Mesendoderm (in vitro differentiated cells): ENCODE data around the gene CISTR.
A peak's percentile ranks its signal among the peaks of the same experiment; 100 is the strongest.

Experiments used
- DNase-seq: peaks from one replicate; pipeline ENCODE4 v3.0.0; 2013
- H2AK5ac ChIP-seq: 2 replicates; pipeline ENCODE4 v1.6.1; 2013; ENCODE audit warnings: low read length, inconsistent platforms
- H2BK120ac ChIP-seq: 2 replicates; pipeline ENCODE4 v1.6.1; 2013; ENCODE audit warnings: low read depth, mild to moderate bottlenecking, low read length, moderate library complexity, mixed read lengths
- H2BK15ac ChIP-seq: replicated peaks from 2 replicates; pipeline ENCODE4 v1.6.1; 2013; ENCODE audit warnings: low read depth, mild to moderate bottlenecking, moderate library complexity
- H2BK5ac ChIP-seq: 2 replicates; pipeline ENCODE4 v1.6.1; 2013; ENCODE audit warnings: low read length, inconsistent platforms
- H3K18ac ChIP-seq: 2 replicates; pipeline ENCODE4 v1.6.1; 2013; ENCODE audit warnings: mild to moderate bottlenecking, low read length, mixed read lengths
- H3K23ac ChIP-seq: one replicate; pipeline ENCODE4 v1.6.1; 2013; ENCODE audit warnings: low read length
- H3K27ac ChIP-seq: 2 replicates; pipeline ENCODE4 v1.5.1; 2013; ENCODE audit warnings: low read depth, mild to moderate bottlenecking, inconsistent platforms, low read length, moderate library complexity
- H3K27me3 ChIP-seq: 2 replicates; pipeline ENCODE4 v1.6.1; 2013; ENCODE audit warnings: low read length, control low read depth, mild to moderate bottlenecking, inconsistent platforms; ENCODE audit not compliant: insufficient read depth, poor library complexity
- H3K36me3 ChIP-seq: 2 replicates; pipeline ENCODE4 v1.6.1; 2013; ENCODE audit warnings: low read length, inconsistent platforms; ENCODE audit not compliant: control insufficient read depth, insufficient read depth
- H3K4ac ChIP-seq: one replicate; pipeline ENCODE4 v1.6.1; 2013; ENCODE audit warnings: low read depth, mild to moderate bottlenecking, low read length, moderate library complexity
- H3K4me1 ChIP-seq: 2 replicates; pipeline ENCODE4 v1.6.1; 2013; ENCODE audit warnings: low read depth, low read length, inconsistent platforms; ENCODE audit not compliant: control insufficient read depth
- H3K4me2 ChIP-seq: 2 replicates; pipeline ENCODE4 v1.6.1; 2013; ENCODE audit warnings: low read length
- H3K4me3 ChIP-seq: 2 replicates; pipeline ENCODE4 v1.5.1; 2013; ENCODE audit warnings: mild to moderate bottlenecking, low read length
- H3K56ac ChIP-seq: one replicate; pipeline ENCODE4 v1.6.1; 2013; ENCODE audit warnings: low read length
- H3K79me1 ChIP-seq: 2 replicates; pipeline ENCODE4 v1.6.1; 2013; ENCODE audit warnings: low read length, inconsistent platforms
- H3K79me2 ChIP-seq: 2 replicates; pipeline ENCODE4 v1.6.1; 2013; ENCODE audit warnings: mild to moderate bottlenecking, low read length; ENCODE audit not compliant: control insufficient read depth, insufficient read depth
- H3K9ac ChIP-seq: 2 replicates; pipeline ENCODE4 v1.6.1; 2013; ENCODE audit warnings: low read length, inconsistent platforms
- H4K5ac ChIP-seq: one replicate; pipeline ENCODE4 v1.6.1; 2013; ENCODE audit warnings: low read length
- H4K8ac ChIP-seq: one replicate; pipeline ENCODE4 v1.6.1; 2013; ENCODE audit warnings: low read depth, mild to moderate bottlenecking, control low read depth, low read length, moderate library complexity
- WGBS: extraction: QIAGEN DNeasy Blood & Tissue Kit; methylation state at CpG from one replicate; pipeline ENCODE4 v1.1.7; 2013; ENCODE audit warnings: low lambda C conversion rate, missing lambda C conversion rate; ENCODE audit not compliant: insufficient coverage; ENCODE audit errors: extremely low coverage; 5-methylcytosine and 5-hydroxymethylcytosine counted together

CISTR gene

DNA sequence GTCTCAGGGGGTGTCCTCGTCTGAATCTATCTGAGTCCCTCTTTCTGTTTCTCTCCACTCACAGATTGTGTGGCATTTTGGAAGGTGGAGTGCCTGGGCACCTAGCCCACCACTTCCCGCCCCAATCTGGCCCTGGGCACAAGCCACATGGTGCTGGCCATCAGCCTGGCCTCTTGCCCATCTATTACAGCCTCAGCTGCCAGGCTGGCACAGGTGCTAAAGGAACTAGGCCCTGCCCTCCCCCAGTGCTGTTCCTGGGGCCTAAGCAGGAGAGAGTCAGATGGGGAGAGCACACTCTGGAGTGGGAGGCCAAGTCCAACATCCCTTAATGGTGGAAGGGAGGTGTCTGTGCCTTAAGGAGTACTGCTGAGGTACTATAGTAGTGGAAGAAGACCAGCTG is 16.2 kb downstream of the CISTR start:
- no peak overlapping the region for H2BK120ac ChIP-seq
- H3K36me3 ChIP-seq: no peaks in the 10 kb centered on the region
- no peaks in the 10 kb centered on the region for H3K4me1 ChIP-seq
- H2BK15ac ChIP-seq: no peak overlapping the region
- no peaks in the 10 kb centered on the region for H3K79me1 ChIP-seq
- no peak overlapping the region for H4K5ac ChIP-seq
- no peaks in the 10 kb centered on the region for H3K79me2 ChIP-seq
- H3K27ac ChIP-seq: no peak overlapping the region
- H3K4ac ChIP-seq: no peak overlapping the region
- no peak overlapping the region for H3K23ac ChIP-seq
- DNase-seq: no peak
- no peak overlapping the region for H3K56ac ChIP-seq
- H3K4me3 ChIP-seq: no peak overlapping the region
- no peak overlapping the region for H2AK5ac ChIP-seq
- no CpG with 5 or more reads among the region's 2 CpGs for WGBS
- H2BK5ac ChIP-seq: no peak overlapping the region
- H3K9ac ChIP-seq: no peak overlapping the region
- peaks cover 26% of the 10 kb centered on the region for H3K27me3 ChIP-seq
- no peak overlapping the region for H3K18ac ChIP-seq
- H3K4me2 ChIP-seq: no peak overlapping the region
- no peak overlapping the region for H4K8ac ChIP-seq

DNA sequence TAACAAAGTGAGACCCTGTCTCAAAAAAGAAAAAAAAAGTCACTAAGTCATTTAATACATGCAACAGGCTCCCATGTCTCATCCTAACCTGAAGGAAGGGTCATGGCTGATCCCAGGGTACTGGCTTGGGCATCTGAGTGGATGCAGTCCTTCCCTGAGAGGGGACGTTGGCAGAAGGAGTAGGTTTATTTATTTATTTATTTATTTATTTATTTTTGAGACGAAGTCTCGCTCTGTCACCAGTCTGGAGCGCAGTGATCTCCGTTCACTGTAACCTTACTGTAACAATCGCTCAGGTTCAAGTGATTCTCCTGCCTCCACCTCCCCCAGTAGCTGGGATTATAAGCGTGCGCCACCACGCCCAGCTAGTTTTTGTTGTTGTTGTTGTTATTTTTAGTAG is 17.4 kb downstream of the CISTR start:
- DNase-seq: no peak
- Histone ChIP-seq H4K5ac (no peak overlapping the region), H3K79me2 (no peaks in the 10 kb centered on the region), H3K79me1 (no peaks in the 10 kb centered on the region), H3K27me3 (peaks cover 19% of the 10 kb centered on the region), H2BK120ac (no peak overlapping the region), H3K56ac (no peak overlapping the region), H3K4me3 (no peak overlapping the region), H3K4me2 (no peak overlapping the region), H3K9ac (no peak overlapping the region), H2BK15ac (no peak overlapping the region), H2BK5ac (no peak overlapping the region), H3K4me1 (no peaks in the 10 kb centered on the region), H2AK5ac (no peak overlapping the region), H3K18ac (no peak overlapping the region), H3K36me3 (no peaks in the 10 kb centered on the region), H3K23ac (no peak overlapping the region), H4K8ac (no peak overlapping the region), H3K27ac (no peak overlapping the region), H3K4ac (no peak overlapping the region)
- WGBS: no CpG with 5 or more reads among the region's 9 CpGs

DNA sequence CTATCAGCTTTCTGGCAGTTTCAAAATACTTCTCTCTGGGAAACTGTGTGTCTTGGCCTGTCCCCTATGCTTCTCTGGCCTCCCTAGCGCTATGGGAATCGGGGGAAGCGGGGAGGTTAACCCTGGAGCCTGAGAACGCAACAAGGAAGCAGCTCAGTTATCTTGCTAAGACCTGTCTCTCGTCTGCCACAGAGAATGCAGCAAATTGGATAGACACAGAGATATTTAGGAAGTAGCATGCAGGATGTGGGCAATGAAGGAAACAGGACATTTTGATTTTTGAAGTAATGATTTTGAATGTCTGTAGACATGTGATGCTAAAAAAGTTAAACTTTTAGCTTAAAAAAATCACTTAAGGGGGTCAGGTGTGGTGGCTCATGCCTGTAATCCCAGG is 18.0 kb downstream of the CISTR start:
- Histone ChIP-seq H3K23ac (no peak overlapping the region), H3K18ac (no peak overlapping the region), H2BK5ac (no peak overlapping the region), H3K4ac (no peak overlapping the region), H4K5ac (no peak overlapping the region), H3K27me3 (peaks cover 13% of the 10 kb centered on the region), H2AK5ac (no peak overlapping the region), H3K56ac (no peak overlapping the region), H2BK15ac (no peak overlapping the region), H3K79me1 (no peaks in the 10 kb centered on the region), H3K4me3 (no peak overlapping the region), H3K4me2 (no peak overlapping the region), H3K9ac (no peak overlapping the region), H2BK120ac (no peak overlapping the region), H4K8ac (no peak overlapping the region), H3K27ac (no peak overlapping the region), H3K36me3 (no peaks in the 10 kb centered on the region), H3K79me2 (no peaks in the 10 kb centered on the region), H3K4me1 (no peaks in the 10 kb centered on the region)
- no peak for DNase-seq
- WGBS: no CpG with 5 or more reads among the region's 5 CpGs

DNA sequence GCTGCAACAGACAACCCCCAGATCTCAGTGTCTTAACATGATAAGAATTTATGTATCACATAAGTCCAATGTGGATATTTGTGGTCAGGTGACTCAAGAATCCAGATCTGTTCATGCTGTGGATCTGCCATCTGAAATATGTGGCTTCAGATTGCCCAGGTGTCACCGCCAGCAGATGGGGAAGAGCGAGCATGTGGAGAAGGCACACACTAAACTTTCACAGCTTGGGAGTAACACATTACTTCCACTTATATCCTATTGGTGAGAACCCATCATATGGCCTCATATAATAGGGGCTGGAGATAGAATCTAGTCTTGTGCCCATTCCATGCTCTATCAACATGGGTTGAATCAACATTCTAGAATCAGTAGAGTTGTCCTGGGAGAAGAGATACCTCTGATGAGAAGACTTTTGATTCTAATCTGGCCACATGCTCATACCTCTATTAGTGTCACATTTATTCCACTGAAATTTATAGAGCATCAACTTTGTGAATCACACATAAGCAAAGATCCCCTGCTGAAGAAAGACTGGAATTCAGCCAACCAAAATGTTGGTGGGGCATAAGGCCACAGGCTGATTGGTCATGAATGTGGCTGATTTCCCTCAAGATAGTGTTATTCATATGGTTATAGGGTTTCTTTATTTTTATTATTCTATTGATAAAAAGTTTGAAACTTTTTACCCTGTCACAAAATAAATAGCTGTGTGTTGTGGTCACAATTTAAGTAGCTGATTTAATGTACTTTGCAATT is 18.6 kb downstream of the CISTR start:
- no peak overlapping the region for H3K4ac ChIP-seq
- H3K79me2 ChIP-seq: no peaks in the 10 kb centered on the region
- no peak overlapping the region for H3K9ac ChIP-seq
- no peak overlapping the region for H2BK5ac ChIP-seq
- DNase-seq: no peak
- no peaks in the 10 kb centered on the region for H3K4me1 ChIP-seq
- H3K4me2 ChIP-seq: no peak overlapping the region
- H3K79me1 ChIP-seq: no peaks in the 10 kb centered on the region
- H4K5ac ChIP-seq: no peak overlapping the region
- no CpG with 5 or more reads among the region's 2 CpGs for WGBS
- H3K56ac ChIP-seq: no peak overlapping the region
- no peak overlapping the region for H2BK15ac ChIP-seq
- H4K8ac ChIP-seq: no peak overlapping the region
- H3K18ac ChIP-seq: no peak overlapping the region
- no peaks in the 10 kb centered on the region for H3K36me3 ChIP-seq
- no peak overlapping the region for H3K23ac ChIP-seq
- H3K4me3 ChIP-seq: no peak overlapping the region
- no peak overlapping the region for H2AK5ac ChIP-seq
- no peak overlapping the region for H2BK120ac ChIP-seq
- no peak overlapping the region for H3K27ac ChIP-seq
- peaks cover 12% of the 10 kb centered on the region for H3K27me3 ChIP-seq

DNA sequence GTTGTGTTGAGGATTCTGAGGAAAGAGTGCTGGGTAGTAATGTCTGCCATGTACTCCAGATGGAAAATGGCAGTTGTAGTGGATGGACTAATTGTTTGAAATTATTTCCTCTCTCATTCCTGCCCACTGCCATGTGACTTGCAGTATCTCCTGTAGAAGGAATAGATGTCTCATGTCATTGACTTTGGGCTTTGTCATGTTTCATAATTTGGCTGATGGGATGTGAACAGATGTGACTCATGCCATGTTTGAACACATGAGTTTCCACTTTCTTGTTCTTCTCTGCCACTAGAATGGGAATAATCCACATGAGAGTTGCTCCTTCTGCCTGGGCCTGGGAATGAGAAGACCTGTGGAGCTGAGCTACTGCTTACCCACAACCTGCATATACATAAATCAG is 22.1 kb downstream of the CISTR start:
- Histone ChIP-seq H2BK120ac (no peak overlapping the region), H2BK5ac (no peak overlapping the region), H3K4ac (no peak overlapping the region), H2BK15ac (no peak overlapping the region), H3K27ac (no peak overlapping the region), H2AK5ac (no peak overlapping the region), H3K79me1 (no peaks in the 10 kb centered on the region), H3K4me2 (no peak overlapping the region), H3K4me1 (peaks cover 2% of the 10 kb centered on the region), H3K56ac (no peak overlapping the region), H3K36me3 (no peaks in the 10 kb centered on the region), H3K4me3 (no peak overlapping the region), H3K9ac (no peak overlapping the region), H3K23ac (no peak overlapping the region), H4K5ac (no peak overlapping the region), H3K18ac (no peak overlapping the region), H3K27me3 (no peaks in the 10 kb centered on the region), H3K79me2 (no peaks in the 10 kb centered on the region), H4K8ac (no peak overlapping the region)
- DNase-seq: no peak

DNA sequence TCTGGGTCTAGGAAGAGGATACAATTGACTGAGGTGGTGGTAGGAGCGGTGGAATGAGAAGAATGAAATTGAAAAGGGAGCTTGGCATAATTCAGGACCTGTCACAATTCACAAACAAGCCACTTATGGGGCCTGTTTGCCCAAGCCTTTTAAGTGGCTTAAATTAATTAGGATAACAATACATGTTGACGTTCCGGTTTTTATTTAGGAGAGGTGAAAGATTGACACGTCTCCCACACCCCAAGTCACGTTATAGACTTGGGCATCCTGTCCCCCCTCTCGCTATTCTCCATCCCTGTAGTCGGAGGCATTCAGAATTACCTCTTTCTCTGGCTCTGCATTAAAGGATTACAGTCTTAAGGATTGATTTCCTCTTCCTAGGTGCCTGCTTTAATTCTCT is 23.6 kb downstream of the CISTR start:
- no CpG with 5 or more reads among the region's 7 CpGs for WGBS
- Histone ChIP-seq H3K9ac (no peak overlapping the region), H3K27ac (no peak overlapping the region), H4K8ac (no peak overlapping the region), H3K79me2 (no peaks in the 10 kb centered on the region), H3K56ac (peak overlapping the region; percentile 89), H3K4me2 (no peak overlapping the region), H3K27me3 (no peaks in the 10 kb centered on the region), H2BK5ac (no peak overlapping the region), H4K5ac (peak overlapping the region; percentile 21), H3K36me3 (no peaks in the 10 kb centered on the region), H2BK120ac (no peak overlapping the region), H3K79me1 (no peaks in the 10 kb centered on the region), H3K4me3 (no peak overlapping the region), H3K23ac (no peak overlapping the region), H3K18ac (no peak overlapping the region), H2BK15ac (no peak overlapping the region), H3K4ac (no peak overlapping the region), H2AK5ac (no peak overlapping the region), H3K4me1 (peaks cover 2% of the 10 kb centered on the region)
- no peak for DNase-seq
